ENCODE measurements around the gene UBA1. TPM values are rescaled to one million over a fixed set of nuclear protein-coding genes. Genes with fewer than 3 reads are reported as not detected.
A peak's percentile ranks its signal among the peaks of the same experiment; 100 is the strongest.

The UBA1 gene
- total RNA-seq = 126 and 194 TPM in 2 replicates

- DNase-seq = peak; percentile 95
Measured at GRCh38 chrX:47193475-47194193, at the start of gene UBA1. UBA1 (plus strand) TSS chrX:47193829; CDS start chrX:47198803, 4,974 bp downstream.

DNA sequence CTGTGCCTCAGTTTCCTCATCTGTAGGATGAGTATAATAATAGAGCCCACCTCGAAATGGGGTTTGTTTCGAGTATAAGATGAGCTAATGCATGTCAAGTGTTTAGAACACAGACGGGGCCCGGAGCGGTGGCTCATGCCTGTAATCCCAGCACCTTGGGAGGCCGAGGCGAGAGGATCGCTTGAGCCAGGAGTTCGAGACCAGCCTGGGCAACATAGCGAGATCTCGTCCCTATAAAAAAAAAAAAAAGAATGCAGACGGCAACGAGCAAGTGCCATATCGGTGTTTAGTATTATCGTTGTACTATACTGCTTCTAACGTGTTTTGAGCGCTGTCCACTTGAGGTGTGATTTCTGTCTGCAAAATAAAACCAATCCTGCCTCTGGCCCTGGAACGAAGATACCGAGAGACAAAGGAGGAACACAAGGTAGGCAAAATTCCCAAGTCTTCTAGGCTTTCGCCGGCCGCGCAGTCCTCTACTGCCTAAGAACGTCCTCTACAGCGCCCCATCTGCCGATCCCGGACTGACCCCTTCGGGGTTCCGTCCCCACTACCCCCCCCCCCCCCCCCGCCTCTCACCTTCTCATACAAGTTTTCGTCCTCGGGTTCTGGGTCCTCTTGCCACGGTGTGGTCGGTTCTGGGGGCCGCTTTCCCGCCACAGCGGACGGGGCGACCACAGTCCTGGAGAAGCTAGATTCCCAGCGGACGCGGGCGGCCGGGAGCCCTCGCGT is 49.6 kb upstream of the UBA1 start:
- DNase-seq = peak; percentile 55

DNA sequence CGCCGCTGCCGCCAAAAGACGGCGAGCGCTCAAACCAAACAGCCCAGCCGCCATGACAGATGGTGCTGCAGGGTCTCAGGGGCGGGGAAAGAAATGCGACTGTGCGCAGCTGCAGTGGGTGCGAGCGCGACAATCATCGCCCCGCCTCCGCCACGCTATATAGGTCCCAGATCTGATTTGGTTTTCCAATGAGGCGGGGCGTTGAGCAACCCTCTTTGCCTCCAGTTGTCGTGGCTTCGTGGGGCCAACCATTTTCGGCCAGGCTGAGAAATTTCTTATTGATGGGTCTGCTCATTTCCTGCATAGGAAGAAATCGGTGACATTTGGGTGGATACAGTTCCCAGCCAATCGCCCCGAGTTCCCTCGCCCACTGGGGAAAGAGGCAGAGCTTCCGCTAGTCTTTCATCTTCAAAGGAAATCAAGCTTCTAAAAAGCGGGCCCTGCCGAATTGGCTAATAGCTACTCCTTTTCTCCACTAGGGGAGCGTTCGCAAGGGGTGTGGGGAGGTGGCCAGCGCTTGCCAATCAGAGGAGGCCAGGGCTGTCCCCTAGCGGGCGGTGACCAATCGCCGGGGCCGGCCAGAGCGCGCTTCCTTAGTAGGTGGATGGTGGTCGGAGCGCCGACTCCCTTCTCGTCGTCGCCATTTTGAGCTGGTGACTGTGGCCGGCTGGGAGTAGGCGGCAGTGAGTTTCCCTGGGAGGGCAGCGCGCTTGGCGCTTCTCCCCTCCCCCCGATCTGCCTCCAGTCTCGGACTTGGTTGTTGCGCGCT is 48.8 kb upstream of the UBA1 start, which contains the start of the genes NDUFB11 and RBM10:
Gene NDUFB11 (minus strand): TSS at position 77 of the 769 bp plus-strand sequence. CDS start 23 bp downstream, at position 54.
Gene RBM10 (plus strand): TSS at position 596 of the 769 bp plus-strand sequence. CDS start 2,261 bp downstream, outside the sequence.
- DNase-seq = peak; percentile 95

DNA sequence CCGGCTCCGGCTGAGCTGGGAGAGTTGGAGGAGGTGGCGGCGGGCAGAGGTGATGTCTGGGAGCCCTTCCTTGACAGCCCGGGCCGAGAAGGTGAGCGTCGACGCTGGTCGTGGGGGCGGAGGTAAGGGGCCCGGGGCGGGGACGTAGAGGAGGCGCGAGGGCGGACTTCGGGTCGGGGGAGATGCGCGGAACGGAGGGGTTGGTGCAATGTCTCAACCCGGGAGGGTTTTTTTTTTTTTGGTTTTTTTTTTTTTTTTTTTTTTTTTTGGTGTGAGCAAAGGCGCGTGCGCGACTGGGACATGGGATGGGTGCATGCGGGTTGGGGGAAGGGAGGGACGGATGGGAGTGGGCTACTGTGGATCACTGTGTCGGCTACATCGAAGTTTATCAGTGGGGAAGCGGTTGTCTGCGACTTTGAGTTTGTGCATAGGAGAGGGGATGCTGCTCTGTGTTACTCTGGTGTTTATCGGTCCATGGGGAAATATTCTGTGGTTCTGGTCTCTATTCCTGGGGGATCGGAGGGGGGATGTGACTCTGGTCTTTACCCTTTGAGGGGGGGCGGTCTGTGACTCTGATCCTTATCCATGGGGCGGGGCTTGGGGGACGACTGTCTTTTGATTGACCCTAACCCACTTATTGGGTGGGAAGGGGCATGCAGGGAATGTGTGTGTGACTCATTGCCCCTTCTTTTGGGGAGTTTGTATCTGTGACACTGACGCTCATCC is 48.1 kb upstream of the UBA1 start:
- DNase-seq = no peak

- no peak for DNase-seq
Measured at GRCh38 chrX:47146121-47146935, 47.3 kb upstream of the UBA1 start.

DNA sequence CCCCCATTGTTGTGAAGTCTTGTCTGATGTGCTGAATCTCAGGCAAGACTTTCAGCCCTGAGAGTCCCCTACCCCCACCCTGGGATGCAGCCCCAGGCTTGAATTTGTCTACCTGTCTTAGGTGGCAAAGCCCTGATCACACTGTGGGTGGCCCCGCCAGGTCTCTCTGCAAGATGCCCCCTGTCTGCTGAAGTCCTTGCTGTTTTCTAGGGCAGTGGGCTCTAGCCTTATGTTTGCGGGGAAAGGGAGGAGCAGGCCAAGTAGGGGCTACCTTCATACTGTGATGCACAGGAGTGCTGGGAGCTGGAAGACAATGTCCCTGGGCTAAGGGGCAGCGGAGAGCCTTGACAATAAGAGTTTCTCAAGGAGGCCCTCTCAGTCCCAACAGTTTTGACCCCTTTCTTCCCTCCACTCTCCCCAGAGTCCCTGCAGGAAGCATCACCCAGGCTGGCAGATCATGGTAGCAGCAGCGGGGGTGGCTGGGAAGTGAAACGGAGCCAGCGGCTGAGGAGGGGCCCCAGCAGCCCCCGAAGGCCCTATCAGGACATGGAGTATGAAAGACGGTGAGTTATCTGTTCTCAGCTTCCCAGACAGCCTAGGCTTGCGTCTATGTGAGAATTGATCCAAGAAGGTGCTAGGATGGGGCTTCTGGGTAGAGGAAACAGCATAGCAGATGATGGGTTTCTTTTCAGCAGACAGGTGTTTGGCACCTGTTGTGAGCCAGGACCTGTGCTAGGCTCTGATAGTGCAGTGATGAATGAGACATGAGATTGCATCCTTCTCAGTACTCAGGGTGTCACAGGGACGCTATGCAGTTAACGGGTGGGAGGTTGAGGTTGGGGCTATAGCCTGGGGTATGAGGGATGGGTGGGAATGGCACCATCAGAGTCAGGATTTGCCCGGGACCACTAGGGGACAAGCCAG is 46.4 kb upstream of the UBA1 start:
- no peak for DNase-seq

GRCh38 chrX:47148946-47149345 is 44.7 kb upstream of the UBA1 start:
- peak; percentile 71 for DNase-seq

GRCh38 chrX:47151435-47151834 is 42.2 kb upstream of the UBA1 start:
- no peak for DNase-seq

DNA sequence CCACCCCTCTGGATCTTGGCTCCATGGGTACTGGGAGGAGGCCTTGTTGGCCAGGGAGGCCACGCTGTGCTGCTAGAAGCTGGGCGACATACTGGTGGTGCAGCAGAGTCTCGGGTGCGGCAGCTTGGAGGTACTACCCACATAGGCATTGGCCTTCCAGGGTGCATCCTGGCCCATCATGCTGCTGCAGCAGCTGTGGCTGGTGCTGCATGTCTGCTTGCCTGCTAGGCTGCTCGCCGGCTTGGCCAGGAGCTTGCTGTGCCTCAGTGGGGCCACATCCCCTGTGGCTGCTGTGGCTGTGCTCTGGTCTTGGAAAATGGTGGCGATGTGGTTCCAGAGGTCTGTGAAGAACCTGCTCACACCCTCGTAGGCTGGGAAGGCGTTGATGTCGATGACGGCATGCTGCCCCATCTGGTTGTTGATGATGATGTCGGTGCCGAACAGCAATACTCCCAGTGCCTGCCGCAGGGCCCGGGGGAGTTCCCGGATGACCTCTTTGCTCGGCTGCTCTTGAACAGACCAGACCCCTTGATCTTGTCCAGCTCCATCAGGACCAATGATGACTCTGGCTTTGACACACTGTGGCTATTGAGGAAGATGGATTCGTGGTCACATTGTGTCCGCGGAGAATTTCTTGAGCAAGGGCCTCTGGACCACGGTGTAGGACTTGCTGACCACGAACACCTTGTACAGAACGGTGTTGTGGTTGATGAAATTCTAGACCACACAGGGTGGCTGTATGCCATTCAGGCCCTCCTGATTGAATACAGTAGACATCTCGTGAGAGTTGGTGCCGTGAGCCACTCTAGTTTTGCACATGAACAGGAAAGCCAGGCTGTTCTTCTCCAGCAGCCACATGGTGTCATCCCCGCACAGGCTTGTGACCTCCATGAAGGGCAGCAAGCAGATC is 36.8 kb upstream of the UBA1 start:
- no peak for DNase-seq

GRCh38 chrX:47158131-47158530 is 35.5 kb upstream of the UBA1 start:
- no peak for DNase-seq

DNA sequence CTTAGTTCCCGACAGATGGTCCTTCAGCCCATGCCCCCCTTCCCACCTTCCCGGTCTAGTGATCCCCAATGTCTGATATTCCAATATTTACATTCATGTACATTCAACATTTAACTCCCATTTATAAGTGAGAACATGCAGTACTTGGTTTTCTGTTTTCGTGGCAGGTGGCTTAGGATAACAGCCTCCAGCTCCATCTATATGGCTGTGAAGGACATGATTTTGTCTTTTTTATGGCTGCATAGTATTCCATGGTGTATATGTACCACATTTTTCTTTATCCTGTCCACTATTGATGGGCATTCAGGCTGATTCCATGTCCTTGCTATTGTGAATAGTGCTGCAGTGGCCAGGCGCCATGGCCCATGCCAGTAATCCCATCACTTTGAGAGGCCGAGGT is 34.8 kb upstream of the UBA1 start:
- no peak for DNase-seq

- DNase-seq = no peak
Measured at GRCh38 chrX:47160781-47161180, 32.8 kb upstream of the UBA1 start.

- DNase-seq = no peak
Measured at GRCh38 chrX:47162927-47163583, 30.6 kb upstream of the UBA1 start.

DNA sequence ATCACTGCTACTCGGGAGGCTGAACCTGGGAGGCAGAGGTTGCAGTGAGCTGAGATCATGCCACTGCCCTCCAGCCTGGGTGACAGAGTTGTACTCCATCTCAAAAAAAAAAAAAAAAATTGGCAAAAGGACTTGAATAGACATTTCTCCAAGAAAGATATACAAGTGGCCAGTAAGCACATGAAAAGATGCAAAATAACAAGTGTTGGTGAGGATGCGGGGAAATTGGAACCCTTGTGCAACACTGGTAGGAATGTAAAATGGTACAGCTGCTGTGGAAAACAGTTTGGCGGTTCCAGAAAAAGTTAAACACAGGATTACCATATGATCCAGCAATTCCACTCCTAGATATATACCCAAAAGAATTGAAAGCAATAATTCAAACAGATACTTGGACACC is 29.2 kb upstream of the UBA1 start:
- no peak for DNase-seq

GRCh38 chrX:47166126-47166525 is 27.5 kb upstream of the UBA1 start:
- no peak for DNase-seq

DNA sequence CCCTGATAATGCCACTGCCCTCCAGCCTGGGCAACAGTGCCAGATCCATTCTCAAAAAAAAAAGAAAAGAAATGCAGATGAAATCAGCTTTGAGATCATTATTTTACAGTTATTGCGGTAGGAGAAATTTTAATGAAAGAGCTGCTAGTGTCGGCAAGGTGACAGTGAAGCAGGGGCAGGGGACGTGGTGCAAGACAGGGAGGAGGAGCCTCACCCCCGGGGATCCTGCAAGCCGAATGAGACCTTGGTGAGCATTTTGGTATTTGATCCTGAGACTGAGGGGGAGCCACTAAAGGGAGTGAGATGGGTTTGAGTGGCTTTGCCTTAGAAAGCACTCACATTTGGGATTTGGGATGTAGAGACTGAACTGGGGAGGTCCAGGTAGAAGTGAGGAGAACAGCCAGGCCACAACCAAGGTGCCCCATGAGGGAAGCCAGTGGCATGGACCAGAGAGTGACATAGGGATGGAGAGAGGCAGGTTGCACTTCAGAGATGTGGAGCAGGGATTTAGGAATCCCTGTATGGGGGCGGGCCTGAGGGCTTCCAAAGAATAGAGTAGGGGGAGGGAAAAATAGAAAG is 25.0 kb upstream of the UBA1 start:
- DNase-seq = no peak

- DNase-seq = no peak
Measured at GRCh38 chrX:47169273-47169672, 24.4 kb upstream of the UBA1 start.
